Prostate gland (tissue), 2 donors: ENCODE measurements around the gene KREMEN1. TPM values are rescaled to one million over a fixed set of nuclear protein-coding genes. Genes with fewer than 3 reads are reported as not detected.

Experiments used
- DNase-seq: peaks from one replicate; pipeline ENCODE4 v3.0.0-alpha.2; 2019; ENCODE audit warnings: low spot score
- H3K27ac ChIP-seq, 2 donors: fragments of 200-600 bp; sonication (generic); 2 replicates each; pipeline ENCODE4 v1.5.1; 2017 to 2019
- H3K27me3 ChIP-seq: fragments of 200-600 bp; sonication (generic); replicated peaks from 2 replicates; pipeline ENCODE4 v1.5.1; 2019; ENCODE audit not compliant: insufficient read depth
- H3K36me3 ChIP-seq, 2 donors: fragments of 200-600 bp; sonication (generic); 1 replicate in 1 of 2; 2 replicates in 1 of 2; pipeline versions ENCODE4 v1.5.1 to v1.8.1; 2017 to 2019
- H3K4me1 ChIP-seq: fragments of 200-600 bp; sonication (generic); replicated peaks from 2 replicates; pipeline ENCODE4 v1.5.1; 2019
- H3K4me3 ChIP-seq, 2 donors: fragments of 200-600 bp; sonication (generic); 2 replicates each; pipeline ENCODE4 v1.5.1; 2017 to 2019
- H3K9me3 ChIP-seq: fragments of 200-600 bp; sonication (generic); 2 replicates; pipeline ENCODE4 v1.5.1; 2017
- CTCF ChIP-seq, 4 experiments: fragments of 200-600 bp in 2 of 4; fragments of 450-650 bp in 2 of 4; sonication (generic) in 2 of 4; IDR thresholded peaks; 1 replicate in 3 of 4; 2 replicates in 1 of 4; pipeline ENCODE4 v1.5.1; 2016 to 2019; ENCODE audit warnings: antibody characterized with exemption in 4 of 4, mild to moderate bottlenecking in 2 of 4, moderate library complexity in 2 of 4
- POLR2A ChIP-seq: fragments of 450-650 bp; IDR thresholded peaks from one replicate; pipeline ENCODE4 v1.6.1; 2016; ENCODE audit warnings: antibody characterized with exemption, mild to moderate bottlenecking
- POLR2AphosphoS5 ChIP-seq: sonication (generic); formaldehyde crosslinking; IDR thresholded peaks from one replicate; pipeline ENCODE4 v1.6.1; 2017; ENCODE audit warnings: antibody characterized with exemption
- WGBS: methylation state at CpG from one replicate; pipeline ENCODE4 v1.1.5; 2018; 5-methylcytosine and 5-hydroxymethylcytosine counted together
- intact Hi-C: fragments of 100-400 bp; cut with DNase I; formaldehyde crosslinking; loops from one replicate; pipeline ENCODE4 v1.14.2; 2022
- total RNA-seq, 2 donors: library from RNA; depleted of rRNA; stranded (reverse); fragments of >200 nt; gene quantifications; one replicate each; pipeline ENCODE4 v1.1.0, GENCODE V29; 2016

The KREMEN1 gene
- total RNA-seq, 2 donors from 2014 or later, result 19.3 to 49.0 TPM

GRCh38 chr22:29121124-29121523, 48.3 kb downstream of the KREMEN1 start:
- 59% methylated on average over 5 of the region's 5 CpGs for WGBS
- Histone ChIP-seq H3K4me1 (no peaks in the 10 kb centered on the region), H3K27me3 (no peaks in the 10 kb centered on the region), H3K4me3 (no peak overlapping the region), H3K27ac (no peak overlapping the region), H3K36me3 (no peaks in the 10 kb centered on the region), H3K9me3 (no peaks in the 10 kb centered on the region)
- TF ChIP-seq CTCF (IDR thresholded peaks at IDR 0.05) (no peak), POLR2AphosphoS5 (peak; percentile 19)
- no peak for DNase-seq
- intact Hi-C loops, result no loop called here

- H3K4me3 ChIP-seq, result no peak overlapping the region
- intact Hi-C loops, result no loop called here
- TF ChIP-seq CTCF (IDR thresholded peaks at IDR 0.05) (no peak), POLR2AphosphoS5 (no peak), POLR2A (no peak)
These were observed 49.2 kb downstream of the KREMEN1 start for GRCh38 chr22:29122041-29122440.

GRCh38 chr22:29124777-29125442, 52.1 kb downstream of the KREMEN1 start:
- intact Hi-C loops, result no loop called here
- no peak for TF ChIP-seq POLR2A
- no peak for TF ChIP-seq CTCF (IDR thresholded peaks at IDR 0.05)
- TF ChIP-seq POLR2AphosphoS5, result no peak
- 66% methylated on average over 9 of the region's 10 CpGs for WGBS
- Histone ChIP-seq H3K36me3 (no peaks in the 10 kb centered on the region), H3K27ac (no peak overlapping the region), H3K4me3 (no peak overlapping the region), H3K9me3 (no peaks in the 10 kb centered on the region), H3K27me3 (no peaks in the 10 kb centered on the region), H3K4me1 (peaks cover 3% of the 10 kb centered on the region)
- DNase-seq, result no peak

More at GRCh38 chr22:29122041-29122440, 49.2 kb downstream of the KREMEN1 start:
- H3K27ac ChIP-seq, result no peak overlapping the region
- no peaks in the 10 kb centered on the region for H3K36me3 ChIP-seq
- no peaks in the 10 kb centered on the region for H3K9me3 ChIP-seq
- DNase-seq, result no peak
- no peaks in the 10 kb centered on the region for H3K27me3 ChIP-seq
- no peaks in the 10 kb centered on the region for H3K4me1 ChIP-seq

- TF ChIP-seq CTCF (IDR thresholded peaks at IDR 0.05), result no peak
- TF ChIP-seq POLR2AphosphoS5, result no peak
- no peak for TF ChIP-seq POLR2A
- peaks cover 3% of the 10 kb centered on the region for H3K4me1 ChIP-seq
- no peaks in the 10 kb centered on the region for H3K9me3 ChIP-seq
- no peak overlapping the region for H3K27ac ChIP-seq
- no peaks in the 10 kb centered on the region for H3K27me3 ChIP-seq
- intact Hi-C loops, result no loop called here
- H3K4me3 ChIP-seq, result no peak overlapping the region
- WGBS, result 55% methylated on average over 2 of the region's 2 CpGs
- DNase-seq, result no peak
- no peaks in the 10 kb centered on the region for H3K36me3 ChIP-seq
These were observed 52.6 kb downstream of the KREMEN1 start for GRCh38 chr22:29125443-29125778.

DNA sequence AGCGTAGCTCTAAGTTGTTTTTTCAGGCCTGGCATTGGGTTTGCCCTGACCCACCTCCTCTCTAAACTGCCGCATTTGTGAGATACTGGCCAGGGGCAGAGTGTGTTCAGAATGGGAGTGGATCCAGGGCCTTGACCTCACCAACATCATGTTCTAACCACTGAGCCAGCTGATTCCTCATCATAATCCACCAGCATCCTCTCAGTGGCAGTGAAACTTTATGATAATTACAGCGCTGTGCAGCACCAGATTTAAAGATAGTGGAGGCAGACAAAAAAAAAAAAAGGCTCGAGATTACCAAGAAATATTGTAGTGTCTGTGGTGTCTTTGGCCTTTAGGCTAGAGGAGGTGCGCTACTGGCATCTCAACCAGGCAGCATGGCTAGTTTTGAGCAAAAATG, 53.0 kb downstream of the KREMEN1 start:
- Histone ChIP-seq H3K4me1 (peaks cover 3% of the 10 kb centered on the region), H3K4me3 (no peak overlapping the region), H3K36me3 (no peaks in the 10 kb centered on the region), H3K27ac (no peak overlapping the region), H3K9me3 (no peaks in the 10 kb centered on the region), H3K27me3 (no peaks in the 10 kb centered on the region)
- intact Hi-C loops, result no loop called here
- WGBS, result 88% methylated on average over 5 of the region's 5 CpGs
- DNase-seq, result no peak
- TF ChIP-seq POLR2A (no peak), POLR2AphosphoS5 (no peak), CTCF (IDR thresholded peaks at IDR 0.05) (no peak)
